Astrocyte of the spinal cord (primary cell): ENCODE data around the gene LCE1F.
A peak's percentile ranks its signal among the peaks of the same experiment; 100 is the strongest.

Source experiments
- DNase-seq: peaks from one replicate; pipeline ENCODE4 v3.0.0; 2011; ENCODE audit warnings: low read depth, low spot score
- H3K4me3 ChIP-seq: 2 replicates; pipeline ENCODE4 v1.5.1; 2011; ENCODE audit warnings: low read depth, mild to moderate bottlenecking, low read length, moderate library complexity
- CTCF ChIP-seq: IDR thresholded peaks from 2 replicates; pipeline ENCODE4 v1.5.1; 2012; ENCODE audit warnings: low read depth, mild to moderate bottlenecking, low read length, inconsistent platforms
- in situ Hi-C: cut with HindIII; loops from 2 replicates; pipeline ENCODE4 v1.10.0; 2017; ENCODE audit warnings: low sequenced_read_pairs

Gene LCE1F, protein sequence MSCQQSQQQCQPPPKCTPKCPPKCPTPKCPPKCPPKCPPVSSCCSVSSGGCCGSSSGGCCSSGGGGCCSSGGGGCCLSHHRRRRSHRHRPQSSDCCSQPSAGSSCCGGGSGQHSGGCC

GRCh38 chr1:152774875-152775274 lies at the start of gene LCE1F:
Gene LCE1F (plus strand): TSS chr1:152775140. CDS start chr1:152776372, 1,232 bp downstream.
- no peak for DNase-seq
- TF ChIP-seq CTCF, result no peak
- H3K4me3 ChIP-seq, result no peak within 1 kb of the TSS
- in situ Hi-C loops, result no loop called here

DNA sequence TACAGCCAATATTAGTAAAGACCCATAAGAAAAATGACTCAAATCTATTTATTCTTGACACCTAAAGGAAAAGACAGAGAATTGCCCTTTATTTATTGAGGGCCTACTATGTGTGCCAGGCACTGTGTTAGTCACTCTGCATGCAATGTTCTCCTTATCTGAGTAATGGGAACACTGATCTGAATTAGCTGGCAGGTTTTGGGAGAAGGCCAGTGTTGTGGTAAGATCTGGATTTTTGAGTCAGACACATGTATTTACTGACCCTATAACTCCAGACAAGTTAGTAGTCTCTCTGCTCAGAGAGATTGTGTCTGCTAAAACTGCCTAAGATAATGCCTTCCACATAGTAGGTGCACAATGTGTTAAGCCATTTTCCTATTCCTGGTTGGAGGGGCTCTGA lies 49.7 kb upstream of the LCE1F start:
- DNase-seq, result no peak
- in situ Hi-C loops, result no loop called here
- H3K4me3 ChIP-seq, result no peak overlapping the region
- no peak for TF ChIP-seq CTCF

DNA sequence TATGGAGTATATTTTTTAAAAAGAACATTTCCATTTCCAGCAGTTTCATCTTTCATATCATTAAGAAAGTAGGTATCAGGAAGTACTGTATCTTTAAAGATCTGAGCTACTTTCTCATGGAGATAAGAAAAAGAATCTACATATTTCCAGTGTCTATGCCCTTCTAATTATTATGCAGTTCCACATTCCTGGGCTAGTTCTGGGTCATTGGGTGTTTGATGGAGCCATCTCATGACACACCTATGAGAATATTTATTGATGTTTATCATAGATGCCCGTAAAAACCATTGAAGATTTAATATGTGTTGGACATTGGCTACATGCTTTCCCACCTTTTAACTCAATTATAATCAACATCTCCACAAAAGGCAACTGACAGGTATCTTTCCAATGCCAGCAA lies 46.0 kb upstream of the LCE1F start:
- DNase-seq, result no peak
- no peak for TF ChIP-seq CTCF
- in situ Hi-C loops, result no loop called here
- no peak overlapping the region for H3K4me3 ChIP-seq

GRCh38 chr1:152735648-152736047 lies 39.3 kb upstream of the LCE1F start:
- no peak for DNase-seq
- no peak overlapping the region for H3K4me3 ChIP-seq
- in situ Hi-C loops, result no loop called here
- peak; percentile 12 for TF ChIP-seq CTCF

- TF ChIP-seq CTCF, result no peak
- no peak for DNase-seq
- in situ Hi-C loops, result no loop called here
- no peak overlapping the region for H3K4me3 ChIP-seq
Measured at GRCh38 chr1:152737997-152738396, 36.9 kb upstream of the LCE1F start.

GRCh38 chr1:152739841-152740240 lies 35.1 kb upstream of the LCE1F start:
- in situ Hi-C loops, result no loop called here
- H3K4me3 ChIP-seq, result no peak overlapping the region
- no peak for TF ChIP-seq CTCF
- DNase-seq, result no peak

GRCh38 chr1:152741656-152742055 lies 33.3 kb upstream of the LCE1F start:
- H3K4me3 ChIP-seq, result no peak overlapping the region
- no peak for DNase-seq
- no peak for TF ChIP-seq CTCF
- in situ Hi-C loops, result no loop called here
